ENCODE measurements around the gene NKIRAS2. TPM values are rescaled to one million over a fixed set of nuclear protein-coding genes. Genes with fewer than 3 reads are reported as not detected.

NKIRAS2 gene
- total RNA-seq = 28.8 TPM
- long read RNA-seq, transcript NKIRAS2-206 (4 exons, 1,909 nt) = major isoform, 43 of 64 reads
- long read RNA-seq, partial matches to known transcripts = 2 of 64 reads
- long read RNA-seq, other reads (novel, unspliced or antisense) = 11 of 64 reads

- peak; percentile 98 for DNase-seq
- H3K27ac ChIP-seq = peak within 1 kb of the TSS; percentile 86
- peak; percentile 88 for ATAC-seq
- TF ChIP-seq, protein P1, sequence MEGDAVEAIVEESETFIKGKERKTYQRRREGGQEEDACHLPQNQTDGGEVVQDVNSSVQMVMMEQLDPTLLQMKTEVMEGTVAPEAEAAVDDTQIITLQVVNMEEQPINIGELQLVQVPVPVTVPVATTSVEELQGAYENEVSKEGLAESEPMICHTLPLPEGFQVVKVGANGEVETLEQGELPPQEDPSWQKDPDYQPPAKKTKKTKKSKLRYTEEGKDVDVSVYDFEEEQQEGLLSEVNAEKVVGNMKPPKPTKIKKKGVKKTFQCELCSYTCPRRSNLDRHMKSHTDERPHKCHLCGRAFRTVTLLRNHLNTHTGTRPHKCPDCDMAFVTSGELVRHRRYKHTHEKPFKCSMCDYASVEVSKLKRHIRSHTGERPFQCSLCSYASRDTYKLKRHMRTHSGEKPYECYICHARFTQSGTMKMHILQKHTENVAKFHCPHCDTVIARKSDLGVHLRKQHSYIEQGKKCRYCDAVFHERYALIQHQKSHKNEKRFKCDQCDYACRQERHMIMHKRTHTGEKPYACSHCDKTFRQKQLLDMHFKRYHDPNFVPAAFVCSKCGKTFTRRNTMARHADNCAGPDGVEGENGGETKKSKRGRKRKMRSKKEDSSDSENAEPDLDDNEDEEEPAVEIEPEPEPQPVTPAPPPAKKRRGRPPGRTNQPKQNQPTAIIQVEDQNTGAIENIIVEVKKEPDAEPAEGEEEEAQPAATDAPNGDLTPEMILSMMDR (IDR thresholded peaks at IDR 0.05) = peak; percentile 95
- peaks cover 48% of the 10 kb centered on the region for H3K4me1 ChIP-seq
- intact Hi-C loops (cut with DNase I) = loop anchor here (10.0 kb wide), 1 partner anchor 95 kb away; the partner anchor contains the start of gene DHX58
- H3K36me3 ChIP-seq = peaks cover 23% of the 10 kb centered on the region
- no peaks in the 10 kb centered on the region for H3K27me3 ChIP-seq
- H3K4me3 ChIP-seq = peak within 1 kb of the TSS; percentile 97
- H3K9me3 ChIP-seq = no peaks in the 10 kb centered on the region
Observed at GRCh38 chr17:42019509-42020404, at the start of gene NKIRAS2. Gene NKIRAS2, plus strand, starts transcription at chr17:42020090. Its CDS starts 1,488 bp downstream, at chr17:42021578.

DNA sequence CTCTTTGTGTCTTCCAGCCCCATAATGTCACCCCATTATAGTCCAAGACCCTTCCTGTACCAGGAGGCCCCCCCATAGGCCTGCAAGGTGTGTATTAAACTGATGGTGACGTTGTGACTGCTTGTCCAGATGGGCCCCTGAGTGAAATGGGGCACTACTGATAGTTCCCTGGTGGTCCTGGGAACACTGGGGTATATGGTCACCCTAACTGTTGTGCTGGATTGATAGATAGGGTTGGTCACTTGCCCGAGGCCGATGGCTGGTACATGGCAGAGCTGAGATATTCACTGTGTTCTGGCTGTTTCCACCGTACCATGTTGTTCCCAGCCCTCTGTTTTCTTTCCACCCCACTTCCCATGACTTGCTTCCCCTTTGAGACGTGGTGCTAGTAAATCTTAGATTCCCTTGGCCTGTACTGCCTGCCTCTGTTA is 49.0 kb upstream of the NKIRAS2 start:
- peaks cover 58% of the 10 kb centered on the region for H3K36me3 ChIP-seq
- ATAC-seq (no peak), DNase-seq (no peak)
- TF ChIP-seq, protein P1 (IDR thresholded peaks at IDR 0.05) = no peak
- intact Hi-C loops (cut with DNase I) = no loop called here
- no peaks in the 10 kb centered on the region for H3K27me3 ChIP-seq
- H3K4me1 ChIP-seq = peaks cover 11% of the 10 kb centered on the region
- H3K27ac ChIP-seq = no peak overlapping the region
- no peak overlapping the region for H3K4me3 ChIP-seq
- H3K9me3 ChIP-seq = no peaks in the 10 kb centered on the region

DNA sequence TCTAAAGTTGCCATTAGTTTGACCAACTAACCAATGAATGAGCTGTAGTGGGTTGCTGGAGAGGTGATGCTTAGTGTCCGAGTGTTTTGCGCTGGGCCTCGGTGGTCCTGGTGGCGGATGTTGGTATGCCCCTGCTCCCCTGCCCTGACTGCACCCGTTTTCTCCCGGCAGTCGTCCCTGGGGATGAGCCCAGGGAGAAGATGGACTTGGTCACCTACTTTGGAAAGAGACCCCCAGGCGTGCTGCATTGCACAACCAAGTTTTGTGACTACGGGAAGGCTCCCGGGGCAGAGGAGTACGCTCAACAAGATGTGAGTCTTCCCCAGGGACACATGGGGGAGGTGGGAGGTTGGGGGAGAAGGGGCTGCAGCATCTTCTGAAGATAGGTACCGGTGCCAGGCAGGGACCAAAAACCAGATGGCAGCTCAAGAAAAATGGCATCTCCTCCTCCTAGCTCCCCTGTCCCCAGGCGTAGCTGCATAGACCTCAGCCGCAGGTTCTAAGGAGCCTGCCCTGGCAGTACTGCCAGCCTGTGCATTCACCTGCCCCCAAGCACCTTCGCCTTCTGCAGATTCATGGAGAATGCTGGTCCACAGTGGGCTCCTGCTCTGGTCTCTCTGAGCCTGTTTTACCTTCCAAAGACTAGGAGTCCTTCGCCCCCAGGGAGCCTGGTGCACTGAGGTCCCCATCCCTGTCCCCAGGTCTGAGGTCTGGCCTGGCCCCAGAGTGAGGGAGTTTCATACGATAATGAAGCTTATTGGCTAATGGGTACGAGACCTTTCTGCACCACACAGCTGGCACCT is 48.0 kb upstream of the NKIRAS2 start:
- no peak overlapping the region for H3K27ac ChIP-seq
- ATAC-seq (no peak), DNase-seq (no peak)
- intact Hi-C loops (cut with DNase I) = no loop called here
- peaks cover 7% of the 10 kb centered on the region for H3K4me1 ChIP-seq
- H3K36me3 ChIP-seq = peaks cover 68% of the 10 kb centered on the region
- no peaks in the 10 kb centered on the region for H3K9me3 ChIP-seq
- no peak overlapping the region for H3K4me3 ChIP-seq
- H3K27me3 ChIP-seq = no peaks in the 10 kb centered on the region
- TF ChIP-seq, protein P1 (IDR thresholded peaks at IDR 0.05) = no peak

DNA sequence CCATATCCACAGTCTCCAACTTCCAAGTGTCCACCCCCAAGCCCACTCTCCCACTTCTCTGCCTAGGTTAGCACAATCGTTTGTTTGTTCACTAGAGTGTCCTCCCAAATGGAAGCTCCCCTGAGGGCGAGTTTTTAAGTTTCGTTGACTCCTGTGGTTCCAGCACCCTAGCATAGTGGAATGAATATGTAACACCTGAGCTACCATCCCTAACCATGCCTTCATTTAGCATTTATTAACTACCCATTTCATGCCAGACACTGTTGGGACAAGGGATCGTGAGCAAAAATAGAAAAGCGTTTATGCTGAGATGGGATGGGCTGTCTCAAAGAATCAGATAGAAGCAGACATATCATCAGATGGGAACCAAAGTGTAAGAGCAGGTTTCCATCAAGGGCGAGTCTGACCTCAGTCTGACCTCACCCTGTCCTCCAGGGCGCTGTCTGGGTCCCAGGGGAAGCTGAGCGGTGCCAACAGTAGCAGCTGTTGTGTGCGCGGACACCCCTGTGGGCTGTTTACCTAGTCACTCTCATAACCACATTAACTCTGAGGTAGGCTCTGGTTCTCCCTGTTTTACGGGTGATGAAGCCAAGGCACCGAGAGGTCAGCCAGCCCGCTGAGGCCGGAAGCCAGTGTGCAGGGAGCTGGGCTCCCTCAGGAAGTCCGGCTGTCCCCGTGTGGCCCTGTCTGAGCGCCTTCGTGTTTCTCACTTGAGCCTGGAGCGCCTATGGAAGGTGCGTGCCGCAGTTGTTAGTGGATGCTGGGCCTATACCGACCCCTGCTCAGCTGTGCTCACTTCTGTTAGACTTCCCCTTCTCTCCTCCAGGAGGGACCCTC is 47.1 kb upstream of the NKIRAS2 start:
- intact Hi-C loops (cut with DNase I) = no loop called here
- Histone ChIP-seq H3K36me3 (peaks cover 77% of the 10 kb centered on the region), H3K27me3 (no peaks in the 10 kb centered on the region), H3K4me3 (no peak overlapping the region), H3K27ac (no peak overlapping the region), H3K9me3 (no peaks in the 10 kb centered on the region), H3K4me1 (peaks cover 3% of the 10 kb centered on the region)
- ATAC-seq (peak; percentile 35), DNase-seq (no peak)
- TF ChIP-seq, protein P1 (IDR thresholded peaks at IDR 0.05) = no peak

DNA sequence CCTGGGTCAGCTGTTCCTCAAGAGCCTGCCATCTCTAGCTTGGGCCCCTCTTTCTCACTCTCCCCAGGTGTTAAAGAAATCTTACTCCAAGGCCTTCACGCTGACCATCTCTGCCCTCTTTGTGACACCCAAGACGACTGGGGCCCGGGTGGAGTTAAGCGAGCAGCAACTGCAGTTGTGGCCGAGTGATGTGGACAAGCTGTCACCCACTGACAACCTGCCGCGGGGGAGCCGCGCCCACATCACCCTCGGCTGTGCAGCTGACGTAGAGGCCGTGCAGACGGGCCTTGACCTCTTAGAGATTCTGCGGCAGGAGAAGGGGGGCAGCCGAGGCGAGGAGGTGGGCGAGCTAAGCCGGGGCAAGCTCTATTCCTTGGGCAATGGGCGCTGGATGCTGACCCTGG is 46.5 kb upstream of the NKIRAS2 start:
- Histone ChIP-seq H3K4me1 (no peaks in the 10 kb centered on the region), H3K9me3 (no peaks in the 10 kb centered on the region), H3K27me3 (no peaks in the 10 kb centered on the region), H3K4me3 (no peak overlapping the region), H3K27ac (no peak overlapping the region), H3K36me3 (peaks cover 80% of the 10 kb centered on the region)
- ATAC-seq (no peak), DNase-seq (no peak)
- intact Hi-C loops (cut with DNase I) = no loop called here
- TF ChIP-seq, protein P1 (IDR thresholded peaks at IDR 0.05) = no peak
